HG03378 (cell line): Measurements from ENCODE around the gene LGMN.
"Not testable (repeated sequence)": the region's sequence is repeated elsewhere in the genome, so short reads cannot be mapped to it uniquely, and the experiment has no call there.

Experiments
- ATAC-seq: cut with Tn5 transposase; IDR thresholded peaks from one replicate; pipeline ENCODE4 v1.9.1; 2021; ENCODE audit warnings: mild to moderate bottlenecking, moderate library complexity; ENCODE audit not compliant: unreplicated experiment

LGMN gene

DNA sequence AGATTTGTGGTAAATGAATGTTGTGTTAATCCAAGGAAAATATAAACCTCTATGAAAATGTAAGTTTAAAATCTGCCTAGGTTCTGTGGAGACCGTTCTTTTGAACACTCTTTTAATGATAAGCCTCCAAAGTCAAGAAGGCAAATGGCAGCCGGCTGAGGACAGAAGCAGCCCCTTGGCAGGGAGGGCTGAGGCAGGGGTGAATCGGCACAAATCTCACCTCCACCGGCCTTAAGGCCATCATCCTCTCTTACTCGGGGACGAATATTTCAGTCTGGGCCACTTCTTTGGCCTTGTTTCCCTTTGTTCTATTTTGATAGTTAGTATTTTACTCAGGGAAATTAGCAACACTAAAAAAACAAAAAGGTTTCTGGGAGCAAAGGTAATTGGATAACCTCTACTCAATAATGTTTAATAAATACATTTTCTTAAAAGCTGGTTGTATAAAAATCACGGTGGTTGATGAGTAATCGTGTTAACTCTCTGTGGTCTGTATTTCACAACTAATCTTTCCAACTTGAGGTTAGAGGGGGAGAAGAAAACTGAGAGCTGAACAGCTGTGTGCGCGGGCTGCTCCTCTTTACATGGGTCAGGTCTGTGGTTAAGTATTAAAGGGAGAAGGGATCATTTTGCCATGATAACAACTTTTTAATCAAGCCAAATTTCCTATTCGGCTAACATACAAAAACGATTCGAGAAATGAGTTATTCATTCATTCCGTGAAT lies 18.6 kb downstream of the LGMN start:
- ATAC-seq, result peak; percentile 52

DNA sequence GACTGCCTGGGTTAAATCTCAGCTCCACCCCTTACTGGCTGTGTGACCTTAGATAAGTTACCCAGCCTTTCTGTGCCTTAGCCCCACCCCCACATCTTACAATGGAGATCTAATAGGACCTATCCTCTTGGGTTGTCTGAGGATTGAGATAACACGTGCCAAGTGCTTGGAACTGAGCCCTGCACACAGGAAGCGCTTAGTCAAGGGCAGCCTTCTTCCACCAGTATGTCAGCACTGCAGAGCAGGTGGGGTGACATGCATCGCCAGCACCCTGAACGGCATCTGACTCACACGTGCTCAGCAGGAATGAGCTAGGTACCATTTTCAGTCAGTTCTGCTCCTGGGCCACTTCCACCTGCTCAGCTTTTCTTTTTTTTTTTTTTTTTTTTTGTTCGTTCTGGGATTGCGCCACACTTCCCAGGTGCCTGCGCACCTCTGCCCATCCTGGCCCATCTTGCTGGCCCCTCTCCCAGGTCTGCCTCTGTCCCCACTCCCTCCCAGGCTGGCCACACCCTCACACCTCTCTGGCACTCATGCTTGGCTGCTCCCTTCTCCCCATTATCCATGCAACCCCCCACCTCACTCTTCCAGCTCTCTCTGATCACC lies 19.6 kb downstream of the LGMN start:
- ATAC-seq, result peak; percentile 48

DNA sequence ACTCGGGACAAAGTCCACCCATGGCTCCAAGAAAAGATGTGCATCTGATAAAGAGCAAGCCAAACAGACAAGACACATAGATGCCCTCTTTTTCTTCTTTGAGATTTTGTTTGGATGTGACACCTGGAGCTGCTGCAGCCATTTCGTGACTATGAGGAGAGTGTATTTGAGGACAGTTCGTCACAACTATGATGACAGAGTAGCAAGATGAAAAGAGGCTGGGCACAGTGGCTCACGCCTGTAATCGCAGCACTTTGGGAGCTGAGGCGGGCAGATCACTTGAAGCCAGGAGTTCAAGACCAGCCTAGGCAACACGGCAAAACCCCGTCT lies 21.5 kb downstream of the LGMN start:
- no peak for ATAC-seq

DNA sequence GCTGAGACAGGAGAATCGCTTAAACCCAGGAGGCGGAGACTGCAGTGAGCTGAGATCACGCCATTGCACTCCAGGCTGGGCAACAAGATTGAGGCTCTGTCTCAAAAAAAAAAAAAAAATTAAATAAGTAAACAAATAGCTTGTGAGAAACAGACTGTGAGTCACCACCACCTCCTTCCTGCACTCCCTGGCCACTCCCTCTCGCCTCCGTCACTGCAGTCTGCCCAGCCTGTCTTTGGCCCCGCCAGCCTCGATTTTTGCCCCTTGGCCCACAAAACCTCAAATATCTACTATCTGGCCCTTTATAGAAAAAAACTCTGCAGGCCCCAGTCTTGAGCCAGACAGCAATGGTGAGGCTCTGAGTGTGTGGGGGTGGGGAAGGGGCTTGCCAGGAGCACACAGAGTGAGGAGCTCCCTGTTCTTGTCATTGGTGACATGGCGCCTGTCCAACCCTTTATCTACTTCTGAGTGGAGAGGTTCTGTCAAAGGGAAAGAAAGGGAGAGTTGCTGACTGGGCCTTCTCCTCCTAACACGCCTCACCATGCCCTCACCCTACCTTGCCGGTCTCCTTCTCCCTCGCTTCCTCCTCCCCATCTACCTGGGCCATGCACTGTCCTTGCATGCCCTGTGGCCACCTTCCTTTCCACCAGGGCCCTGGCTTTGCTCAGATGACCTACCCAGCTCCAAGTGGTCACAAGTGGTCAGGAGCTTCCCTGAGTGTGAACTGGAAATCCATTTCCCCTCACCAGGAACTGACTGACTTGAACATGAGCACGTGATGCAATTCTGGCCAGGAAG lies 22.1 kb downstream of the LGMN start:
- ATAC-seq, result no peak

DNA sequence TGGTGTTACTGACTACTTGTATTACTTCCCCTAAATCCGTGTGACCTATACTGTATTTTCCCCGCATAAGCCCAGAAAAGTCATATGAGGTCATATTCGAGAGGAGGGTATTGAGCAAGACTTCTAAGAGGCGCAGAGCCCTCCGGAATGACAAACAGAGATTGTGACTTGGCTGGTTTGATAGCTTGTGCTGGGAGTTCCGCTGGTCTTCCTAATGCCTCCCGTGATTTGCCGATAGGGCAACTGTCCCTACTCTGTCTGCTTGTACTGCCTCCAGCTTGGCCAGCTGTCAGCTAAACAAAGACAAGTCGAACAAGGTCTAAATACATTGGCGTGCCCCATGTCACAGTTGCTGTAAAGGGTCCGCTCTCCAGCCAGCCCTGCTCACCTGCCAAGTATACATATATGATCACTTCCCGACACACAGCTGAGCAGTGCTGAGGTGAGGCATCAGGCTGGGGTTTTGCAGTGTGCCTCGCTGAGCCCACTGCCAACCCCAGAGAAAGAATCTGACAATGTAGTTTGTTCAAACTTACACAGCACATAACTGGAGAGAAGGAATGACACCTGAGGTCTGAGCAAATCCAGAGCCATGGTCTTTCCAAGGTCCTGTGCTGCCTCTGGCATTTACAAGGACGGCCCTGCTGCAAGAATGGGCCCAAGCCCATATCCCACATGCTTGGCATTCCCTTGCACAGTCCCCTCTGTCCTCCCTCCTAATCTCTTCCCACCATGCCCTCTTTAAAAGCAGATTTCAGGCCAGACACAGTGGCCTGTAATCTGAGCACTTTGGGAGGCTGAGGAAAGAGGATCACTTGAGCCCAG lies 23.7 kb downstream of the LGMN start:
- no peak for ATAC-seq

DNA sequence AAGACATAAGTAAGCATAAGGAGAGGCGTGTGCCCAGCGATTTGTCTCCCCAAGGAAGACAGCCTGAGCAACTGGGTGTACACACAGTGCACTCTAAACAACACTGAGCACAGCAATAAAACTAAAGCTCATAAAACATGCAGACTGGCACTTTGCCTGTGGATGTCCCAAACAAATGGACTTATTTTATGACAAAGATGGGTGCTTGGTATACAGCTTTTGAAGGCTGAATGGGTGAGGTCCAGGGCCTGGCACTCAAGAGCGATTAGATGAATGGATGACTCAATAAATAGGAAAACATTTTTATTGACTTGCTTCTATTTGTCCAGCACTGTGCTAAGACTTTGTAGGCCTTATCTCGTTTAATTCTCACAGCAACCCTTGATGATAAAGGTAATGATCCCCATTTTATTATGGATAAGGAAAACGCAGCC lies 28.5 kb downstream of the LGMN start:
- no peak for ATAC-seq

DNA sequence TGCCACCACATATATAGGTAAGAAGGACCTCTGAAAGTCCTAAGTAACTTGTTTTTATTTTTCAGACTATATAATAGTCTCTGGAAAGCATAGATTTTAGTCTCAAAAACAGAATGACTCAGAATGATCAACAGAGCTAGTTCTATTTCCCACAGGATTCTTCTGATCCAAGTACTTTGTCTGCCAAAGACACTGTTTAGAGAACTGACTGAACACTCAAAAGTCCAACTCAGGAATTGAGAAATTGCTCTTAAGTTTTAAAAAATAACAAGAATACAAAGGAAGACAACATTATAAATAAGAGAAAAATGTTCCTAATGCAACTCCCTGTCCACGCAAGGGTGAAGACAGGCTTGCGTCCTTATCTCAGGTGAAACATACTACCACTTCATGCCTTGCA lies 29.0 kb downstream of the LGMN start:
- ATAC-seq, result no peak

DNA sequence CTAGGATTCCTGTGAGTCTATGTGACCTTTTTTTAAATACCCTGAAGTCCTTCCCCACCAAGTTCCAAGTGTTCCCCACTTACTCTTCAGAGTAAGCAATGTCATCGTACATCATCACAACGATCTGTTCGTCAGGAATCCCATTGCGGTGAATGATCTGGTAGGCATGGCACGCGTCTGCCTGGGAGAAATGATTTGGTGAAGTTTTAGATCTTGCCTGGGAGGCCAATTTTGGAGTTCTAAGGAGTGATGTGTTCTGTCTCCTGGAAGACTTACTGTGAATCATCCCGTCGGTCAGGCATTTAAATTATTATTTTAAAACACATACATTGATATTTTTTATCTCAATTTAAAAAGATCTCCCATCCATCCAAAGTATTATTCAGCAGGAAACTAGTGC lies 29.8 kb downstream of the LGMN start:
- no peak for ATAC-seq

DNA sequence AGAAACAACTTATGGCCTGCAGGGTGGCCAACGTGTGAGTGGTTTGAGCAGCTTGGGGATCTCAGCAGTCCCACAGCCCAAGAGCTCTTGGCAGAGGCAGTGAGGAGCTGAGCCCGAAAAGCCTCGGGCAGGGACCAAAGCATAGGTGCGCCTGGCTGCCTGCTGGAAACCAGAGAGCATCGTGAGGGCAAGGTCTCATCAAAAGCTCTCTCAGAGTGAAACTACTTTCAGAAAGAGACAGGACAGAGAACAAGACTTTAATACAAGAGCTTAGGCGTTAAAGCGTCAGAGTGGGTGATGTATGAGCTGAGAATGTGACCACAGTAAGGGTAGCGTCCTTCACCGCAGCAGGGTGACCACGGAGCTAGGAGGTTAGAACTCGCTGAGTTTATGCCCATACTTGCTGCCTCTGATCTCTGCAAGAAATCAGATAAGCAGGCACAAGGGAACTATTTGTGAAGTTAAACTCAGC lies 30.8 kb downstream of the LGMN start:
- ATAC-seq, result no peak

DNA sequence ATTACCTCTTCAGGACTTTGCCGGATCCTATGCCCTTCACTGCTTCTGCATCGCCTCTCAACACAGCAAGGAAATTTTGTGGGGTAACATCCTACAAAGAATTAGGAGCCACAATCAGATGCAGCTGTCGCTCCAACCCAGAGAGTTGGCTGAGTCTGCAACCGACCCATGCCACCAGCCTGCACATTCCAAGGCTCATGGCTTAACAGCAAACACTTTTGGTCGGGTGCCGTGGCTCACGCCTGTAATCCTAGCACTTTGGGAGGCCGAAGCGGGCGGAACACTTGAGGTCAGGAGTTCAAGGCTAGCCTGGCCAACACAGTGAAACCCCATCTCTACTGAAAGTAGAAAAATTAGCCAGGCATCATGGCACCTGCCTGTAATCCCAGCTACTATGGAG lies 32.3 kb downstream of the LGMN start:
- no peak for ATAC-seq

DNA sequence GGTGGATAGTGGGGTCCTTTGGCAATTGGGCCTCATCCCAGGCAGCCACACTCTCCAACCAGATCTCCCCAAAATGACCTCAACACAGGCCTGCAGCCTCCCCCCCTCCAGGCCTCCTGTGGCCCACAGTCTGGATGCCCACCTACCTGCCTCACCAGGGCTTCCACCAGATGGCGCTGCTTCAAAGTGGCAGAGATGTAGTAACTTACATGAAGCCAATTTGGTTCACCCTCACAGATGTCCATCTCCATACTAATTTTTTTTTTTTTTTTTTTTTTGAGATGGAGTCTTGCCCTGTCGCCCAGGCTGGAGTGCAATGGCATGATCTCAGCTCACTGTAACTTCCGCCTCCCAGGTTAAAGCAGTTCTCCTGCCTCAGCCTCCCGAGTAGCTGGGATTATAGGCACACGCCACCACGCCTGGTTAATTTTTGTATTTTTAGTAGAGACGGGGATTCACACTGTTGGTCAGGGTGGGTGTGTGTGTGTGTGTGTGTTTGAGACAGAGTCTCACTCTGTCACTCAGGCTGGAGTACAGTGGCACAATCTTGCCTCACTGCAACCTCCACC lies 33.6 kb downstream of the LGMN start:
- not testable (repeated sequence) for ATAC-seq

DNA sequence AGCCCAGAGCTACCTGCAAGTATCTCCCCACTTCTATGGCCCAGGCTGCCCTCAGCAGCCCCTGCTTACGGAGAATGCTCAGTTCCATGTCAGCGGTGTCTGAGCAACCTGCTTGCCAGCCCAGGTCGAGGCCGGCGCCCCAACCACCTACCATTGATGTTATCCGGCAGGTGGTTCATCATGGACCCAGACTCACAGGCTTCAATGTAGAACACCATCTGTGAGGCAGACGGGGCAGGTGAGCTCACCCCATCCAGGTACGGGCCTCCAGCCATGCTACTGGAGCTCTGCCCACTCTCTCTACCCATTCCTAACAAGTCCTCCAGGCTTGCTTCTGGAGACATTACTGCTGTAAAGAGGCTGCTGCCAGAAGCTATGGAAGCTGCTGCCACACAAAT lies 35.8 kb downstream of the LGMN start:
- no peak for ATAC-seq

DNA sequence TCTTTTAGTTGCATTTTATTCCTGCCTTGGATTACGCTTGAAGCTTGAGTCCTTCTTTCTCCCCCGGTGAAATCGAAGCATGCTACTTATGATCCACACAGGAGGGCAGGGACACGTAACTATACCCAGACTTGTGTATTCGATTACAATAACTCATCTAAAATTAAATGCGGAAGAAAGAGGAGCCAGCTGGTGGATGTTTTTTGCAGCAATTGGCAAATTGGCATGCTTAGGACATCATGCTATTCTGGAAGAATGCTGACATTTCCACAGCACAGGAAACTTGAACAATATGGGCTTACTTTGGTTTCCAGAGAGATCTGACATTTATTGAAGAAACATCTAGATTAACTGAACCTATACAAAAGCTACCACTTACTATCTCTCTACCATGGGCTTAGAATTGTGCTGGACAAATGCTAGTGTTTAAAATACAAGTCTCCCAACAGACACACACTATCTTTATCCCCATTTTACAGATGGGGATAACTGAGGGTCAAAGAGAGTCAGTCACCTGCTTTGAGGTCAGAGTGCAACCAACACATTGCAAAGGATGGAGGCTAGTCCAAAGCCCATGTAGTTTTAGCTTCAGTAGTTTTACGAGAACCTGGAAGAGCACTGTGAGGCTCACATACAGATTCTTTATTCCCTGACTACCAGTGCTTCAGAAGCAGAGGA lies 36.3 kb downstream of the LGMN start:
- no peak for ATAC-seq

DNA sequence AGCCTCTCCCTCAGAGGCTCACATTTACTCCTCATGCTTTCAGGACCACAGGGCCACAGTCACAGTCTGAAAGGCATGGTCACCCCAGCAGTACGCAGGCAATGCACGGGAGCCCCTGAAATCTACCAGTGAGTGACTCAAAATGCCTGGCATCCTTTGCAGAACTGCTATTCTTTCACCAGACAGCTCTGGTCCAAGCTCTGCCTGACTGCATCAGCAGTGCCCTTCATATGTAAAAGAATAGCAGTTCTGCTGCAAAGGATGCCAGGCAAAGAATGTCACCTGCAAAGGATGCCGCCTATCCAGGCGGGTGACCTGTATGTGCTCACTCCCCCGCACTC lies 38.5 kb downstream of the LGMN start:
- ATAC-seq, result no peak

DNA sequence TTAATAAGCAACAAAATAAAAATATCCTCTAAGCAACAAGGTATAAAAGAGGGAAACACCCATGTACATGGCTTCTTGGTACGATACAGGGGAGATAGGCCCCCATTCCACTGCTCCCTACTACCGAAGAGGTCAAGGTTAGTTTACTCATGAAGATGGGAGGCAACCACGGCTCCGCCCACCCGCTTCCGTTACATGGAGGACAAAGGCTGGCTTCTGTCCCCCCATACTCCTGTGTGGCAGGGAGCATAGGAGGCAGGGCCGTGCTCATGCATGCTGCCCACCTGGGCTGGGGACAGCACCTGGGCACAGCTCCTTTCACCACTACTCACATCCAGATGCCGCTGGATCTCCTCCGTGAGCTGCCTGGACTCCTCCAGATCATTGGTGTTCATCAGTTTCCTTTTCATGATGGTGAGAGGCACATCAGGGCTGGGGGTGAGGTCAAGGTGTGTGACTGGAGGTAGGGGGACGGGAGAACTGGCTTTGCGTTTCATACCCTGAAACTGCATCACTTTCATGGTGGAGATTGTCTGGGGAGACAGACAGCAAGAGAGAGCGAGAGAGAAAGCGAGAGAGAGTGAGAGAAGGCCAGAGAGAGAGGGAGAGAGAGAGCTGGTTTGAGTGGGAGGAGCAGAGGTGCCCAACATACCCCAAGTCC lies 39.0 kb downstream of the LGMN start:
- ATAC-seq, result no peak

DNA sequence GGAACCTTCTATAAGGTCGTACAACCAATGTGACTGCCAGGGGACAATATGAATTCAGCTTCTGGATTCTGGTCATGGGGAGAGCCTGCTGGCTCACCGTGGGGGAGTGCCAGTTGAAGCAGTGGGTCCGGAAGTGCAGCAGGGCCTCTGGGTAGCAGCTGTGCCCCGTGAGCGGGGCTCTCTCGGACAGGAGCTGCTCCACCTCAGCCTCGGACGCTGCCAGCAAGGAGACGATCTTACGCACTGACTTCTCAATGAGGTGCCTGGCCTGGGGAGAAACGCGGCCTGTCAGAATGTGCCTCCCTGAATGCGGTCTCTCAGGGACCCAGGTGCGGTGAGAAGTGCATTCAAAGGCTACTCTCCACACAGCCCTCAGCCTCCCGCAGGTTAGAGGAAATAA lies 42.0 kb downstream of the LGMN start:
- ATAC-seq, result no peak

DNA sequence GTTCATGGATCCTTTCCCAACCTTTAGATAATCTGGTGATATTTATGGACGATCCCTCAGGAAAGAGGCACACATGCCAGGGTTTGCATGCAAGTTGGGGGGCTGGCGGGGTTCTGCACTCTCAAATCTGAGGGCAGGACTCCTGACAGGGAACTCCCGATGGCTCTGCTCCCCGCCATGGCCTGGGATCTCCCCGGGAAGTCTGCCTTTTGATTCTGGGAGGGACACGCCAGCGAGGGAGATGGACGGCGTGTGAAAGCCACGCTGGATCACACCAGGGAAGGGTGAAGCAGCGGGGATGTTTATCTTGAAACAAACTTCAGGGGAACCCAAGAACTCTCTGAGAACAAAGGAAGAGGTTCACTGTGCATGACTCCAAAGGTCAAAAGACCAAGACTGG lies 43.6 kb downstream of the LGMN start:
- no peak for ATAC-seq

DNA sequence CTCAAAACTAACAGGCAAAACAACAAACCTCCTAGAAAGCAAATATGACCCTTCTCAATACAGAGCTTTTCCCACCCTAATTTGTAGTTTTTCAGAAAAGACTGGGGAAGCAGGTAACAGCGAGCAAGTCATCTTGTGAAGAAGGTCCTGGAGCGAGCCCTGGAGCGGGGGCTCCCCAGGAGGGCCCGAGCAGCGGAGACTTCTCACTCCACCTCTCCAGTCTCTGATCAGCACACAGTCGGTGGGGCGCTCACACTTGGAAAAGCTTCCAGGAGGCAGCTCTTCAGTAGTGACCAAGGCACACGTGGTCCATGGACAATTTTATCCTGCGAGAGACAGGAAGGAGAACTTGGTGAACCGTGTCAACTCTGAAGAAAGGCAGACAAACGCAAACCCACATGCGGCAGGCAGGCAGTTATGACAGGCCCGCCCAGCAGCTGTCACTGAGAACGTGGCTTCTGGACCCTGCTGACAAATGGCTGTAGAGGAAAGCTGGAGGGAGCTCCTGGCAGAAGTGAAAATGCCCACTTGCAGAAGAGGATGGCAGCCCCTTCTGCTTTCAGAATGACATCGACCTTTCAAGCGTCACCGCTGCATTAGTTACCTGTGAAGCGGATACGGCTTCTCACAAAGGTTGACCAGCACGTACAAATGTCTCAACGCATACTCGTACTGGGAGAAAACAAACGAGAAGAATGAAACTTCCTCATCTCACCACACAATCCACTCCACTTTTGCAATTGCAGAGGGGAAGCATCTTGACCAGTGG lies 44.2 kb downstream of the LGMN start:
- peak; percentile 90 for ATAC-seq

DNA sequence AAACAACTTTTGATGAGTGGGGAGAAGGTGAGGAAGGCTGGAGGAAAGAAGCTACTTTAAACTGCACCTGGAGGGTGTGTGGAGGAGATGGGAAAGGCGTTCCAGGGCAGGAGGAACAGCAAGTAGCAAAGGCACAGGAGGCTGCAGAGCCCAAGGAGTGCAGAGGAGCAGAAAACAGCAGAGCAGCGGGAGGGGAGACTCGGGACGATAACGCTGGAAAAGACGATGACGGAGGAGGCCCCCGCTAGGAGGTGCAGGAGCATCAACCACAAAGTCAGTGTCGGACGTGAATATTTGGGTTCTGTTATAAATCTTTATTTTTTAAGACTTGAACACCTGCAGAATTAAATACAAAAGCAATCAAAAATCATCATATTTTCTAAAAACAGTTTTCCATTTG lies 44.9 kb downstream of the LGMN start:
- no peak for ATAC-seq
